Left ventricle myocardium inferior (tissue), 1 donor: ENCODE data around the gene REC114. TPM values are rescaled to one million over a fixed set of nuclear protein-coding genes. Genes with fewer than 3 reads are reported as not detected.

Source experiments
- DNase-seq: peaks from one replicate; pipeline ENCODE4 v3.0.0-alpha.2; 2020
- H3K27ac ChIP-seq: fragments of 200-600 bp; replicated peaks from 2 replicates; pipeline ENCODE4 v1.8.0; 2021
- H3K27me3 ChIP-seq: fragments of 200-600 bp; 2 replicates; pipeline ENCODE4 v1.8.0; 2021; ENCODE audit warnings: low read depth
- H3K36me3 ChIP-seq: fragments of 200-600 bp; 2 replicates; pipeline ENCODE4 v1.8.0; 2021
- H3K4me1 ChIP-seq: fragments of 200-600 bp; 2 replicates; pipeline ENCODE4 v1.8.0; 2021
- H3K4me3 ChIP-seq: fragments of 200-600 bp; 2 replicates; pipeline ENCODE4 v1.8.0; 2021; ENCODE audit warnings: mild to moderate bottlenecking, moderate library complexity
- H3K9me3 ChIP-seq: fragments of 200-600 bp; replicated peaks from 2 replicates; pipeline ENCODE4 v1.8.0; 2021
- intact Hi-C: fragments of 100-400 bp; cut with micrococcal nuclease; formaldehyde crosslinking; loops from one replicate; pipeline ENCODE4 v1.11.0; 2022
- total RNA-seq: library from RNA; stranded (reverse); fragmentation: NEBNext Ultra II Directional; extraction: Animal tissue kit (Norgen Biotek cat#: 25700); gene quantifications from one replicate; pipeline ENCODE4 v1.2.1, GENCODE V29; 2021
- TF ChIP-seq, protein P1 (sequence below): fragments of 200-600 bp; IDR thresholded peaks from 2 replicates; pipeline ENCODE4 v1.8.0; 2021; ENCODE audit warnings: antibody characterized with exemption, mild to moderate bottlenecking, borderline replicate concordance
- donor health status: DM: no; HTN: yes; CAD: no; lungs with severe emphysema.

The REC114 gene
- total RNA-seq, 1 donor from 2014 or later: 1.4 TPM

GRCh38 chr15:73584699-73585420, 141.9 kb downstream of the REC114 start:
- no peaks in the 10 kb centered on the region for H3K9me3 ChIP-seq
- TF ChIP-seq, protein P1, sequence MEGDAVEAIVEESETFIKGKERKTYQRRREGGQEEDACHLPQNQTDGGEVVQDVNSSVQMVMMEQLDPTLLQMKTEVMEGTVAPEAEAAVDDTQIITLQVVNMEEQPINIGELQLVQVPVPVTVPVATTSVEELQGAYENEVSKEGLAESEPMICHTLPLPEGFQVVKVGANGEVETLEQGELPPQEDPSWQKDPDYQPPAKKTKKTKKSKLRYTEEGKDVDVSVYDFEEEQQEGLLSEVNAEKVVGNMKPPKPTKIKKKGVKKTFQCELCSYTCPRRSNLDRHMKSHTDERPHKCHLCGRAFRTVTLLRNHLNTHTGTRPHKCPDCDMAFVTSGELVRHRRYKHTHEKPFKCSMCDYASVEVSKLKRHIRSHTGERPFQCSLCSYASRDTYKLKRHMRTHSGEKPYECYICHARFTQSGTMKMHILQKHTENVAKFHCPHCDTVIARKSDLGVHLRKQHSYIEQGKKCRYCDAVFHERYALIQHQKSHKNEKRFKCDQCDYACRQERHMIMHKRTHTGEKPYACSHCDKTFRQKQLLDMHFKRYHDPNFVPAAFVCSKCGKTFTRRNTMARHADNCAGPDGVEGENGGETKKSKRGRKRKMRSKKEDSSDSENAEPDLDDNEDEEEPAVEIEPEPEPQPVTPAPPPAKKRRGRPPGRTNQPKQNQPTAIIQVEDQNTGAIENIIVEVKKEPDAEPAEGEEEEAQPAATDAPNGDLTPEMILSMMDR: no peak
- intact Hi-C loops: no loop called here
- H3K27me3 ChIP-seq: no peaks in the 10 kb centered on the region
- H3K4me3 ChIP-seq: no peak overlapping the region
- peaks cover 86% of the 10 kb centered on the region for H3K36me3 ChIP-seq
- H3K4me1 ChIP-seq: peaks cover 13% of the 10 kb centered on the region
- DNase-seq: no peak
- H3K27ac ChIP-seq: no peak overlapping the region

- peaks cover 86% of the 10 kb centered on the region for H3K36me3 ChIP-seq
- no peak for DNase-seq
- no peak overlapping the region for H3K27ac ChIP-seq
- intact Hi-C loops: no loop called here
- peaks cover 15% of the 10 kb centered on the region for H3K4me1 ChIP-seq
- TF ChIP-seq, protein P1: no peak
- H3K4me3 ChIP-seq: no peak overlapping the region
- H3K27me3 ChIP-seq: no peaks in the 10 kb centered on the region
- no peaks in the 10 kb centered on the region for H3K9me3 ChIP-seq
These were observed 143.1 kb downstream of the REC114 start for GRCh38 chr15:73585871-73586654.

- H3K36me3 ChIP-seq: peaks cover 60% of the 10 kb centered on the region
- intact Hi-C loops: no loop called here
- TF ChIP-seq, protein P1: no peak
These were observed 146.8 kb downstream of the REC114 start for GRCh38 chr15:73589766-73590165.

DNA sequence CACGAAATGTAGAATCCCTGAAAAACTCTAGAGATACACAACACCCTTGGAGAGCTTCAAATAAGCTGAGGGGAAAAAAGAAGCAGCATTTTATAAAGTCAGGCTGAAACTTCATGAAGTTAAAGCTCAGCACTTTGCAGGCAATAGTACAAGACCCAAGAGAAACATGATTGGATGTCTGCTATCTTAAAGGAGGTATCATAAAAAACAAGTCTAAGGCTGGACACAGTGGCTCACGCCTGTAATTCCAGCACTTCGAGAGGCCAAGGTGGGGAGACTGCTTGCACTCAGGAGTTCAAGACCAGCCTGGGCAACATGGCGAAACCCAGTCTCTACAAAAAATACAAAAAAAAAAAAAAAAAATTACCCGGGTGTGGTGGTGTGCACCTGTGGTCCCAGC, 147.3 kb downstream of the REC114 start:
- no peaks in the 10 kb centered on the region for H3K27me3 ChIP-seq
- no peak for DNase-seq
- no peaks in the 10 kb centered on the region for H3K9me3 ChIP-seq
- intact Hi-C loops: no loop called here
- H3K27ac ChIP-seq: no peak overlapping the region
- H3K4me3 ChIP-seq: no peak overlapping the region
- peaks cover 45% of the 10 kb centered on the region for H3K4me1 ChIP-seq
- peaks cover 57% of the 10 kb centered on the region for H3K36me3 ChIP-seq
- TF ChIP-seq, protein P1: no peak

More at GRCh38 chr15:73589766-73590165, 146.8 kb downstream of the REC114 start:
- no peaks in the 10 kb centered on the region for H3K27me3 ChIP-seq
- no peaks in the 10 kb centered on the region for H3K9me3 ChIP-seq
- H3K27ac ChIP-seq: no peak overlapping the region
- DNase-seq: no peak
- H3K4me1 ChIP-seq: peaks cover 45% of the 10 kb centered on the region
- H3K4me3 ChIP-seq: no peak overlapping the region

GRCh38 chr15:73593304-73594074, 150.5 kb downstream of the REC114 start:
- Histone ChIP-seq H3K27me3 (no peaks in the 10 kb centered on the region), H3K4me1 (peaks cover 72% of the 10 kb centered on the region)

More at GRCh38 chr15:73593304-73594074, 150.5 kb downstream of the REC114 start:
- intact Hi-C loops: no loop called here
- peak overlapping the region; percentile 5 for H3K27ac ChIP-seq
- TF ChIP-seq, protein P1: no peak
- H3K4me3 ChIP-seq: no peak overlapping the region
- no peak for DNase-seq
- peaks cover 28% of the 10 kb centered on the region for H3K36me3 ChIP-seq
- H3K9me3 ChIP-seq: no peaks in the 10 kb centered on the region
